ENCODE results near the gene FGF14.

FGF14 gene

GRCh38 chr13:101915331-101915730 is 486.5 kb downstream of the FGF14 start:
- Mint-ChIP-seq H3K36me3 (ENCODE audit: low read depth) (no peaks in the 10 kb centered on the region), H3K9me3 (peaks cover 2% of the 10 kb centered on the region), H3K4me1 (no peaks in the 10 kb centered on the region), H3K27me3 (ENCODE audit: low read depth) (peaks cover 76% of the 10 kb centered on the region), H3K4me3 (peak overlapping the region; percentile 47 to 70 (median 48)), H3K27ac (no peak overlapping the region)
- TF ChIP-seq CTCF (IDR thresholded peaks at IDR 0.05; ENCODE audit: unreplicated experiment in 3 of 3): no peak

GRCh38 chr13:101911752-101912151 is 490.1 kb downstream of the FGF14 start:
- no peak for TF ChIP-seq CTCF (IDR thresholded peaks at IDR 0.05; ENCODE audit: unreplicated experiment in 3 of 3)

GRCh38 chr13:101903890-101904289 is 498.0 kb downstream of the FGF14 start:
- Mint-ChIP-seq H3K27ac (no peak overlapping the region), H3K9me3 (no peaks in the 10 kb centered on the region), H3K4me1 (no peaks in the 10 kb centered on the region), H3K27me3 (ENCODE audit: low read depth) (peaks cover 4% of the 10 kb centered on the region), H3K4me3 (no peak overlapping the region), H3K36me3 (ENCODE audit: low read depth) (no peaks in the 10 kb centered on the region)
- no peak for TF ChIP-seq CTCF (IDR thresholded peaks at IDR 0.05; ENCODE audit: unreplicated experiment in 3 of 3)

More at GRCh38 chr13:101911752-101912151, 490.1 kb downstream of the FGF14 start:
- H3K4me3 Mint-ChIP-seq: no peak overlapping the region
- peaks cover 42% of the 10 kb centered on the region for H3K27me3 Mint-ChIP-seq (ENCODE audit: low read depth)
- no peak overlapping the region for H3K27ac Mint-ChIP-seq
- no peaks in the 10 kb centered on the region for H3K36me3 Mint-ChIP-seq (ENCODE audit: low read depth)
- H3K4me1 Mint-ChIP-seq: no peaks in the 10 kb centered on the region
- peaks cover 2% of the 10 kb centered on the region for H3K9me3 Mint-ChIP-seq

- H3K4me3 Mint-ChIP-seq: no peak overlapping the region
- no peaks in the 10 kb centered on the region for H3K36me3 Mint-ChIP-seq (ENCODE audit: low read depth)
- no peak overlapping the region for H3K27ac Mint-ChIP-seq
- H3K9me3 Mint-ChIP-seq: no peaks in the 10 kb centered on the region
- peaks cover 4% of the 10 kb centered on the region for H3K27me3 Mint-ChIP-seq (ENCODE audit: low read depth)
- H3K4me1 Mint-ChIP-seq: no peaks in the 10 kb centered on the region
- no peak for TF ChIP-seq CTCF (IDR thresholded peaks at IDR 0.05; ENCODE audit: unreplicated experiment in 3 of 3)
Measured at GRCh38 chr13:101898676-101899075, 503.2 kb downstream of the FGF14 start.

GRCh38 chr13:101896541-101896940 is 505.3 kb downstream of the FGF14 start:
- TF ChIP-seq CTCF (IDR thresholded peaks at IDR 0.05; ENCODE audit: unreplicated experiment in 3 of 3): no peak
- Mint-ChIP-seq H3K27me3 (ENCODE audit: low read depth) (no peaks in the 10 kb centered on the region), H3K4me3 (no peak overlapping the region), H3K9me3 (no peaks in the 10 kb centered on the region), H3K27ac (no peak overlapping the region), H3K4me1 (no peaks in the 10 kb centered on the region), H3K36me3 (ENCODE audit: low read depth) (no peaks in the 10 kb centered on the region)

GRCh38 chr13:101893021-101893420 is 508.8 kb downstream of the FGF14 start:
- Mint-ChIP-seq H3K27me3 (ENCODE audit: low read depth) (no peaks in the 10 kb centered on the region), H3K4me3 (no peak overlapping the region), H3K4me1 (no peaks in the 10 kb centered on the region), H3K9me3 (no peaks in the 10 kb centered on the region), H3K27ac (no peak overlapping the region), H3K36me3 (ENCODE audit: low read depth) (no peaks in the 10 kb centered on the region)
- TF ChIP-seq CTCF (IDR thresholded peaks at IDR 0.05; ENCODE audit: unreplicated experiment in 3 of 3): no peak

Measured in nephron (organoid).